Fibroblast of pulmonary artery (primary cell): Measurements from ENCODE around the gene POLL.

Experiments
- DNase-seq: peaks from one replicate; pipeline ENCODE4 v3.0.0-alpha.2; 2010; ENCODE audit warnings: low read depth
- H3K4me3 ChIP-seq: replicated peaks from 2 replicates; pipeline ENCODE4 v1.5.1; 2011; ENCODE audit warnings: low read depth, mild to moderate bottlenecking, control low read depth, low read length, moderate library complexity
- TF ChIP-seq, protein P1 (sequence below): IDR thresholded peaks from 2 replicates; pipeline ENCODE4 v1.5.1; 2011; ENCODE audit warnings: mild to moderate bottlenecking, control low read depth, low read length, inconsistent platforms; ENCODE audit errors: missing control alignments

Gene POLL

DNA sequence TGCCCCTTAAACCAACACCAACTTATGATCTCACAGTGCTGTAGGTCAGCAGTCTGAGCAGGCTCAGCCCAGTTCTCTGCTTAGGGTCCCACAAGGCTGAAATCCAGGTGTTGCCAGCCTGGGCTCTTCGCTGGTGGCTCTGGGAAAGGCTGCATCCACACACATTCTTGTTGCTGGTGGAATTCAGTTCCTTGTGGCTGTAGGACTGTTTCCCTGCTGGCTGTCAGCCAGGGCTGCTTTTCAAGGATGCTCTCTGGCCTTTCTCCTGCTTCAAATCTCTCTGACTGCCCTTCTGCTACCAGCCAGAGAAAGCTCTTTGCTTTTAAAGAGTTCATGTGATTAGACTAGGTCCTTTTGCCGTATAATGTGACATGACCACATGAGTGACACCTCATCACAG lies 15.3 kb downstream of the POLL start:
- H3K4me3 ChIP-seq, result no peak overlapping the region
- TF ChIP-seq, protein P1, sequence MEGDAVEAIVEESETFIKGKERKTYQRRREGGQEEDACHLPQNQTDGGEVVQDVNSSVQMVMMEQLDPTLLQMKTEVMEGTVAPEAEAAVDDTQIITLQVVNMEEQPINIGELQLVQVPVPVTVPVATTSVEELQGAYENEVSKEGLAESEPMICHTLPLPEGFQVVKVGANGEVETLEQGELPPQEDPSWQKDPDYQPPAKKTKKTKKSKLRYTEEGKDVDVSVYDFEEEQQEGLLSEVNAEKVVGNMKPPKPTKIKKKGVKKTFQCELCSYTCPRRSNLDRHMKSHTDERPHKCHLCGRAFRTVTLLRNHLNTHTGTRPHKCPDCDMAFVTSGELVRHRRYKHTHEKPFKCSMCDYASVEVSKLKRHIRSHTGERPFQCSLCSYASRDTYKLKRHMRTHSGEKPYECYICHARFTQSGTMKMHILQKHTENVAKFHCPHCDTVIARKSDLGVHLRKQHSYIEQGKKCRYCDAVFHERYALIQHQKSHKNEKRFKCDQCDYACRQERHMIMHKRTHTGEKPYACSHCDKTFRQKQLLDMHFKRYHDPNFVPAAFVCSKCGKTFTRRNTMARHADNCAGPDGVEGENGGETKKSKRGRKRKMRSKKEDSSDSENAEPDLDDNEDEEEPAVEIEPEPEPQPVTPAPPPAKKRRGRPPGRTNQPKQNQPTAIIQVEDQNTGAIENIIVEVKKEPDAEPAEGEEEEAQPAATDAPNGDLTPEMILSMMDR, result no peak
- DNase-seq, result no peak

DNA sequence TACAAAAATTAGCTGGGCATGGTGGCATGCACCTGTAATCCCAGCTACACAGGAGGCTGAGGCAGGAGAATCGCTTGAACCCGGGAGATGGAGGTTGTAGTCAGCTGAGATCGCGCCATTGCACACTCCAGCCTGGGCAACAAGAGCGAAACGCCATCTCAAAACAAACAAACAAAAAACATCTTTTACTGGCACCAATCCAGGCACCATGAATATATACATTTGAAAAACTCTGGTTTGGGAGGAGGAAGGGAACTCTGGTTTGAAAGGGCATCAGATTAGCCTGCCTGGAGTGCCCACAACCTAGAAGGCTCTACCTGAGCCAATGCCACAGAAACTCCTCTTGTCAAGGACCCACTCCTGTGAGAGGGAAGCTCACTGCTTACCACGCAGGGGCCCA lies 15.9 kb downstream of the POLL start:
- H3K4me3 ChIP-seq, result no peak overlapping the region
- DNase-seq, result no peak
- TF ChIP-seq, protein P1, result no peak

DNA sequence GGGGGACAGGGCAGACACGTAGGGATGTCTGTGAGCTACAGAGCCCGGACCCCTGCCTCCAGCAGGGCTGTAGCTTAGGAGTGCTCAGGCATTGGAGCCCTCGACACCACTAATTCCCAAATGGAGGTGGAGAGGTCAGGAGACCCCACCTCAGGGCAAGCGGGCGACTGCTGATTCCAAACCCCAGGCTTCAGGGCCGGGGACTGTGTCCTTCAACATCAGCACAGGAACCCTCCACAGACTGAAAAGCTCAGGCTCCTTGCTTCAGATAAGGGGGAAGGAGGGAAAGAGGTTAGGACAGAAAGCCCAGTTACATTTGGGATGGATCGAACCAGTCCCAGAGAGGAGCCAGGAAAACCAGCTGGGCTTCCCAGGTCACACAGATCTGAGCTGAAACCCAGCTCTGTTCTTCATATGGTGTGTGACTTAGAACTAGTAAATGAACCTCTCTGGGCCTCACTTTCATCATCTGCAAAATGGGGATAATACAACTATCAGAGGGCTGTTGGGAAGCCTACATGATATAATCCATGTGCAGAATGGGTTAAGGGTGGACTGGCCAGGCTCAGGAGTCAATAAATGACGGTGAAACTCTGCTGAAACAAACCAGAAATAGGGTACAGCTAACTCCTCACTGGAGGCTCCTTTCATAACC lies 16.7 kb downstream of the POLL start:
- no peak overlapping the region for H3K4me3 ChIP-seq
- TF ChIP-seq, protein P1, result no peak
- no peak for DNase-seq

DNA sequence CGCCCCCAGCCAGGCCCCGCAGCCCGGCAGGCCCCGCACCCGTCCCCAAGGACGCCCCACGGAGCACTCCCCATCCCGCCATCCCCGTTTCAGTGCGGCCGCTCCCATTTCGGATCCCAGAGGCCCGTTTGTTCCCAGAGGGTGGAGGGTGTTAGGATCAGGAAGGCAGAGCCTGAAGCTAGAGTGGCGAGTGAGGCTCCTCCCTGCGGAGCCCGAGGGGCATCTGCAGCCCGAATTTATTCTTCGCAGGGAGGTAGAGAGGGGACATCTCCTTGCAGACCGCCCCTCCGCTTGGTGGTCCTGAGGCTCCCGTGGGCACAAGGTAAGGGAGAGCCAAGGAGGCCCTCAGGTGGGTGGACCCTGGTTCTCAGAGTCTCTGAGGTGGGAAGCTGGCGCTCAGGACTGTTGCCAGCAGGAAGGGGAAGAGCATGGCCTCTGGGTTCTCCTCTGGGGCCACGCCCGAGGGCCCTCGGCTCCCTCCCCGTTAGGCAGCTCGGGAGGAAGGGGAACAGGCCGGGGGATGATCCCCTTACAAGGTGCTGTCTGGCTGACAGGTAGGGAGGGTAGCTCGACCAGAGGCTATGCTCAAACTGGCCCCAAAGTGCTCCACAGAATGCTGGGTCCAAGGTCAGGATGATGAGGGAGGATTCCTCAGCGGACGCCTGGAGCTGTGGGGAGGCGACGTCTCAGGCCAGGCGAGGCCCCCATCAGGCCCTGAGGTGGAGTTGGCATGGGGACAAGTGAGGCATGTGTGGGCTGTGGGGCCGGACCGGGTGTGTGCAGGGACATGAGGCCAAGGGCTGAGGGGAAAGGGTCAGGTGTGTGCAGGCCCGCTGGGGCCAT lies 17.4 kb downstream of the POLL start:
- peak; percentile 20 for DNase-seq
- peak overlapping the region; percentile 59 for H3K4me3 ChIP-seq
- TF ChIP-seq, protein P1, result no peak

DNA sequence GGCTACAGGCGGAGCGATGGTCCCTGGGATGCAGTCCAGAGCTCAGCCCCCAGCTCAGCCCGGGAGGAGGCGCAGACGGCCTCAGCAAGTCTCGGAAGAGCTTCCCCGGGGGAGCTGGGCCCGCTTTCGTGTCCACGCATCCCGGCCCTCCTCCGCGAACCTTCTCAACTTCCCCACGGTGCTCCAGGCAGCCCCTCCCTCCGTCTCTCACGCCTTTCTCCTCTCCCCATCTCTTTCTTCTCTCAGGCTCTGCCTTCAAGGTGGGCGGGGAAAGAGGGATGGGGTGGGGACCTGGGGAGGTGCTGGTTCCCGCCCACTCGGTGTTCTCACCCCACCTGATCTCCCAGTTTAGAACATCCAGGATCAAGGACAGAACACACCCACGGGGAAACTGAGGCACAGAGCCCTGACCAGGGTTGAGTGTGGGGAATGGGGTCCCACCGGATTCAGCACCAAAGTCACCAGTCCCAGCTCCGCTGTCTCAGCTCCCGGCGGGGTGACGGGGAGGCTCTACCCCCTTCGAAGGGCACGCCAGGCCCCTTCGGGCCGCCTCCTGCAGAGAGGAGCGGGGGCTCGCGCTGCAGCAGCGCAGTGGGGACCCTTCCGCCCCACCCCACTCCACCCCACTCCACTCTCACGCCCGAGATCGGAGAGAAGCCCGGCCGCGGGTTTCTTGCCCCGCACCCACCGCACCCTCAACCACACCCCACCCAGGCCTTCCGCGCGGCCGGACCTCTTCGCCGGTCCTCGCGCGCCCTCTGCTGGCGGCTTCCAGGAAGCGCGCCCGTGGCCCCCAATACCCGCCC lies 18.2 kb downstream of the POLL start:
- H3K4me3 ChIP-seq, result peak overlapping the region; percentile 59

DNA sequence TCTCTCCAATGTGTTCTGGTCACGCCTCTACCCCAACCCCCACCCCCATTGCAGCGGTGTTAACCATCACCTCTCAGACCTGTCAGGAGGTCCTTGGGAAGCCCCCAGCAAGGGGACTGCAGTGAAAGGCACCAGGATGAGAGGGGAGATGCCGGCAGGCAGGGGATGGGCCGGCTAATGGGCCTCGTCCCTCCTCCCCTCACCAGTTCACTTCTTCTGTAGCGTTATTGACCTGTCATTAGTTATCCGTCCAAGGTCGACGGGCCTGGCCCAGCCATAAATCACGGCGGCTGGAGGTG lies 18.8 kb downstream of the POLL start:
- TF ChIP-seq, protein P1, result no peak
- H3K4me3 ChIP-seq, result no peak overlapping the region
- DNase-seq, result no peak

More for the DNA sequence above, 18.2 kb downstream of the POLL start:
- TF ChIP-seq, protein P1, result peak; percentile 41
- DNase-seq, result peak; percentile 67
